Peyer's patch (tissue), 4 donors: Measurements from ENCODE around the gene DDAH2.

ENCODE experiments used
- POLR2A ChIP-seq, 2 donors: fragments of 450-650 bp; IDR thresholded peaks; one replicate each; pipeline ENCODE4 v1.5.1; 2017; ENCODE audit warnings: antibody characterized with exemption in 2 of 2, mild to moderate bottlenecking in 2 of 2, moderate library complexity in 2 of 2
- TF ChIP-seq, protein P1 (sequence below), 6 experiments: fragments of 450-650 bp in 4 of 6; fragments of 200-600 bp in 2 of 6; sonication (generic) in 1 of 6; IDR thresholded peaks; one replicate each; pipeline ENCODE4 v1.5.1; 2017 to 2019; ENCODE audit warnings: antibody characterized with exemption in 6 of 6, mild to moderate bottlenecking in 3 of 6, moderate library complexity in 1 of 6

DNA sequence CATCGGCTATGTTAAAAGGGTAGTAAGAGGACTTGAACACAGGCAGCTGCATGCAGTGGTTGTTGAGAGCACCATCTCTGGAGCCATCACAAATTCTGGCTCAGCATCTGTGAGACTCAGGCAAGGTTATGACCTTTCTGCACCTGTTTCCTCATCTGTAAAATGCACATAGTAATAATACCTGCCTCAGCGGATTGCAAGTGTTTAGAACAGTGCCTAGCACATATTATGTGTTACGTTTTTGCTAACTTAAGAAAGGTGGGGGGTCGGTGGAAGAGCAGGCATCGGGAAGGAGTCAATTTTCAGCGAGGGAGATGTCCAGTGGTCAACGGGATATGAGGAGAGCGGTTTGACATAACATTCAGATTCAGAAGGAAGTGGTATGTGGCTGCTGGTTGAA is 51.1 kb downstream of the DDAH2 start:
- no peak for TF ChIP-seq POLR2A (IDR thresholded peaks at IDR 0.05)
- TF ChIP-seq, protein P1, sequence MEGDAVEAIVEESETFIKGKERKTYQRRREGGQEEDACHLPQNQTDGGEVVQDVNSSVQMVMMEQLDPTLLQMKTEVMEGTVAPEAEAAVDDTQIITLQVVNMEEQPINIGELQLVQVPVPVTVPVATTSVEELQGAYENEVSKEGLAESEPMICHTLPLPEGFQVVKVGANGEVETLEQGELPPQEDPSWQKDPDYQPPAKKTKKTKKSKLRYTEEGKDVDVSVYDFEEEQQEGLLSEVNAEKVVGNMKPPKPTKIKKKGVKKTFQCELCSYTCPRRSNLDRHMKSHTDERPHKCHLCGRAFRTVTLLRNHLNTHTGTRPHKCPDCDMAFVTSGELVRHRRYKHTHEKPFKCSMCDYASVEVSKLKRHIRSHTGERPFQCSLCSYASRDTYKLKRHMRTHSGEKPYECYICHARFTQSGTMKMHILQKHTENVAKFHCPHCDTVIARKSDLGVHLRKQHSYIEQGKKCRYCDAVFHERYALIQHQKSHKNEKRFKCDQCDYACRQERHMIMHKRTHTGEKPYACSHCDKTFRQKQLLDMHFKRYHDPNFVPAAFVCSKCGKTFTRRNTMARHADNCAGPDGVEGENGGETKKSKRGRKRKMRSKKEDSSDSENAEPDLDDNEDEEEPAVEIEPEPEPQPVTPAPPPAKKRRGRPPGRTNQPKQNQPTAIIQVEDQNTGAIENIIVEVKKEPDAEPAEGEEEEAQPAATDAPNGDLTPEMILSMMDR (IDR thresholded peaks at IDR 0.05), result no peak
